Stimulated activated CD4-positive, alpha-beta T cell treated with anti-CD3 and anti-CD28 coated beads, Interleukin-15, amount 100 ng/mL, for 48 hours (primary cell): ENCODE results near the gene CUTC.

Experiments used
- DNase-seq, 2 donors: peaks; one replicate each; pipeline ENCODE4 v3.0.0-alpha.2; 2020; ENCODE audit warnings: low read depth in 2 of 2

CUTC gene

DNA sequence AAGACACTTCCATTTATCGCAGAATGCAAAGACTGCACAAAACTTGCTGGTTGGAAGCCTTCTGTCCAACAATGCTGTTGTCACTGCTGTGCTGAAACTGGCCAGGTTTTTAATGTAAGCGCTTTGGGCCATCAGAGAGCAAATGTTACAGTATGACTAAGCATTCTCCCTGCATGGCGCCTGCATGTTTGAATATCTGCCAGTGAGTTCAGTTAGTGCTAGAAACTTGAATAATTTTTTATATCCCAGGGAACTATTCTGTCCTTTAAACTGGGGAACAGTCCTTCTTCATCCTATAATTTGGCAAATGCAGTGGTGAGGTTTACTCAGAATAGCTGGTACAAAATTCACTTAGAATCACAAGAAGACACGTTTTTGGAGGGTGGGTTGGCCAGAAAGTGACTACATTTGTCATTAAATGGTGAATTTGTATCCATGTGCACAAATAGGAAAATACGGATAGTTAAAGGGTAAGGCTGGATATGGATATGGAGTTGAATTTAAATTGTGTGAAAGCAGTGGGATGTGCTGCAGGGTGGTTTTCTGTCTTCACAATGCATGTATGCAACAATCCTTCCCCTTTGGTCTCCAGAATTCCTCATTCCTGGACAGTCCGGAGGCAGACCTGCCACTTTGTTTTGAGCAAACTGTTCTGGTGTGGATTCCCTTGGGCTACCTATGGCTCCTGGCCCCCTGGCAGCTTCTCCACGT is 52.1 kb downstream of the CUTC start:
- no peak for DNase-seq

DNA sequence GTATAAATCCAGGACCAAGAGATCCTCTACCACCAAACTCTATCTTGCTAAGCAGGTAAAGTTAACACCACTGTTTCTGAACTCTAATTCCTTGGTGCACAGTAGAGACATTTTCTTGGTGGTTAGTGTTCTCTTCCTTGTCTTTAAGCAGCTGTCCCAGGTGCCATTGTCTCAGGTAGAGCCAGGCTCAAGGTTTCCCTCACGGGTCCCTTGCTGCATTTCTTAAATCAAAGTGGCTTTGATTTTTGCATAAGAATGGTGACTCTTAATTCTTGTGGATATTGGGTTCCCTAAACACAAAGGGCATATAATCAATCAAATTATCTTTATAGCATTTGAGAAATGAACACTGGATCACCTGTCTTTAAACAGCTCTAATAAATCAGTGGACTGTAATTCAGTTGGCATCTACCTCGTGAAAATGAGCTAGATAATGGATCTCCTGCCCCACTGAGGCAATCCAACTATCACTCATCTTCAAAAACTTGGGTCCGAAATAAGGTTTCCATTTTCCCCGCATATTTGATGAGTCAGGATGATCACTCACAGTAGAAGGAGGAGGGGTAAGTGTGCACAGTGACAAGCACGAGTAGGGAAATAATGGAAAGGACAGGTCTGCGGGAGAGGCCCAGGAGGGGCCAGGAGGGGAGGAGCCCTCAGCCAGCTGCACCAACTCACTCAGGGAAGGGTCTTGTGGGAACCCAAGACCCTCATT is 52.9 kb downstream of the CUTC start:
- no peak for DNase-seq

DNA sequence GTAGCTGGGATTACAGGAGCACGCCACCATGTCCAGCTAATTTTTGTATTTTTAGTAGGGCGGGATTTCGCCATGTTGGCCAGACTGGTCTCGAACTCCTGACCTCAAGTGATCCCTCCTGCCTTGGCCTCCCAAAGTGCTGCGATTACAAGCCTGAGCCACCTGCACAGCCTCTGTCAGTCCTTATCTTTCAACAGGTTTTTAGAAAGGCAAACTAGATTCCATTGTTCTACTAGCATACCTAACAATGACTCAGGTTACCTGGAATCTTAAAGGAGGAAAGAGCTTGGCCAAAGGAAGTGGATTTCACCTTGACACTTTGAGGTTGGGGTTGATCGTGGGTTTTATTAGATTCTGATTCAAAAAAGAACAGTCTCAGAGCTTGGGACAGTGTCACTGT is 53.6 kb downstream of the CUTC start:
- no peak for DNase-seq

DNA sequence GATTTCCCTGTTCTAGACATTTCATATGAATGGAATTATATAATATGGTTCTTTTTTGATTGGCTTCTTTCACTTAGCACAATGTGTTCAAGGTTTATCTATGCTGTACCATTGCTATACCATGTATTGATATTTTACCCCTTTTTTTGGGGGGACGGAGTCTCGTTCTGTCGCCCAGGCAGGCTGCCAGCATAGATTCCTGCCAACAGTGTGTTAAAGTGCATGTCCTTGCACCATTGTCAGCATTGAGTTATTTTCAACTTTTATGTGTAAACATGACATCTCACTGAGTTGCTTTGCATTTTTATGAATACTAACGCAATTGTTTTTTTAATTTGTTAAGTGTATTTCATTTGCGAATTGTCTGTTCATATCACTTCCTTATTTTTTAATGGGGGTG is 55.3 kb downstream of the CUTC start:
- no peak for DNase-seq

DNA sequence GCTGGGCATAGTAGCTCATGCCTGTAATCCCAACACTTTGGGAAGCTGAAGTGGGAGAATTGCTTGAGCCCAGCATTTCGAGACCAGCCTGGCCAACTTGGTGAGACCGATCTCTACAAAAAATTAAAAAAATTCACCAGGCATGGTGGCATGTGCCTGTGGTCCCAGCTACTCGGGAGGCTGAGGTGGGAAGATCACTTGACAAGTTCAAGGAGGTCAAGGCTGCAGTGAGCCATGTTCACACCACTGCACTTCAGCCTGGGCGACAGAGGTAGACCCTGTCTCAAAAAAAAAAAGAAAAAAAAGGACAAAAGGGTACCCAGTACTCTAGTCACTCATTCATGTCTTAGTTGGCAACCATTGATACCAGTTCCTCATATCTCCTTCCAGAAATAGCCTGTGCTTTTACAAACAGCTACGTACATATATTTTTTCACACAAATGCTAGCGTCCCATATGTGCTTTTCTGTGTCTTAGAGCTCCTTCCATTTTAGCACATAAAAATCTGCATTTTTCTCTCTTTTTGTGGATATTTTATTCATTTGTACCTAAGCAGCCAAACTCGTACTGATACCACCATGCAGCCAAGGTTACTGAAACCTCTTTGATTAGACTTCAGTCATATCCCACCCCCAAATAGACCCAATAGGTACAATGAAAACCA is 55.9 kb downstream of the CUTC start:
- no peak for DNase-seq

DNA sequence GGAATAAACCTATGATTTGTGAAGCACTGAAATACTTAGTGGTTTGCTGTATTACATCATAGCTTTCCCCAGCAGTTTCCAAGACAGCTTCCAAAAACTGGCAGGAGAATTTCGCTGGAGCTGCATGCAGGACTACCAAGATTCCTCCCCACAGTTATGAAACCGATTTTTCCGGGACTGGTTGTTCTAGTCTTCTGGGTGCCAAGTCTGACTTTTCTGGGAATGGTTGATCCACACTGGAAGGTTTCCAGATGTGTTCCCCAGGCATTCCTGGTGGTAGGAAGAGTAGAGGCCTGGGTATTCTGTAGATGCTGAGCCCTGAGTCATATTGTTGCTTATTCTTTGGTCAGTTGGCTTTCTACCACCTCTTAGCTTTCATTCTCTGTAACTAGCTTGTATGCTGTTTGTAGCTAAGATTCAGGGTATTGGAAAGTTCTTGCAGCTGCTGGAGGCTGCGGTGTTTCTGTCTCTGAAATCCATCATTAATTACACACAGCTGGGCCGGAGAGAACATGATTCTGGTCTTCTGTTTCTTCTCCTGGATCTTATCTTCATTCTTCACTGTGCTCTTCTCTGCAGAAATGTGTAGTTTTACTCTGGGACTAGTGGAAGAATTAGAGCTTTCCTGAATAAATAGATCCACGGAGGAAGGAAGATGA is 56.7 kb downstream of the CUTC start:
- DNase-seq: no peak

DNA sequence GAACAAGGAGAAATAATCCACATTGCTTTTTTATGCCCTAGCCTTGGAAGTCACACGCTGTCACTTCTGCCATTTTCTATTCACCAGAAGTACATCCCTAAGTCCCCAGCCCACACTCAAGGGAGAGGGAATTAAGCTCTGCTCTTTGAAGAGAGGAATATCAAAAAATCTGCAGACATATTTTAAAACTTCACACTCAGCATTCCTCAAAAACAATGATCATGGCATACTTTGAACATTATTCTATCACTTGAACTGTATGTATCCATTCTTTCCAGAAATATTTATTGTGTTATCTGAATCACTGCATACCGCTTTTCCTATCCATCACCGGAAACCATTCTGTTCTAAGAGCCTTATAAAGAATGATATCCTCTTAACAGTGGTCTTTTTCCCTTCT is 59.8 kb downstream of the CUTC start:
- DNase-seq: no peak

DNA sequence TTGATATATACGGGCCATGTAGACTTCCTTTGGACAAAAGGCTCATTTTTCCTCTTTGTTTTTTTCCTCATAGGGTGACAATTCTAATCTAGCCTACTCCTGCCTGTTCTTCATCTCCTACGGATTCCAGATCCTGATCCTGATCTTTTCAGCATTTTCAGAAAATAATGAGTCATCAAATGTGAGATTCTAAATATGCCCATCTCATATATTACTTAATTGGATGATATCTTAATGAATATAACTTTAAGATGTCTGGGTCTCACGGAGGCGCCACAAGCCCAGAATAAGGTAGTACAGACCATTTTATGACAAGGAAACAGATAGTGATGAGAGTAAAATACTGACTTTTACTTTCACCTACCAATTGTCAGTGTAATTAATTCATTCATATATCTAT is 61.8 kb downstream of the CUTC start:
- no peak for DNase-seq

DNA sequence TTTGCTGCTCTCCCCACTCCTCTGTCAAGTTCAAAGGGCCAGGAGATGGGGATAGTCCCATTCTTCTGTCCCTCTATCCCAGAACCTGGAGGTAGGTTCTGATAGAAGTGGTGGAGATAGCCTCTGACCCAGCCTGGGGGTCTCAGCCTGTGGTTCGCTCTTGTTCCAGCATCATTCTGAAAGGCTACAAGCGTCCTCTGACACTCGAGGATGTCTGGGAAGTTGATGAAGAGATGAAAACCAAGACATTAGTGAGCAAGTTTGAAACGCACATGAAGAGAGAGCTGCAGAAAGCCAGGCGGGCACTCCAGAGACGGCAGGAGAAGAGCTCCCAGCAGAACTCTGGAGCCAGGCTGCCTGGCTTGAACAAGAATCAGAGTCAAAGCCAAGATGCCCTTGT is 64.9 kb downstream of the CUTC start:
- no peak for DNase-seq

DNA sequence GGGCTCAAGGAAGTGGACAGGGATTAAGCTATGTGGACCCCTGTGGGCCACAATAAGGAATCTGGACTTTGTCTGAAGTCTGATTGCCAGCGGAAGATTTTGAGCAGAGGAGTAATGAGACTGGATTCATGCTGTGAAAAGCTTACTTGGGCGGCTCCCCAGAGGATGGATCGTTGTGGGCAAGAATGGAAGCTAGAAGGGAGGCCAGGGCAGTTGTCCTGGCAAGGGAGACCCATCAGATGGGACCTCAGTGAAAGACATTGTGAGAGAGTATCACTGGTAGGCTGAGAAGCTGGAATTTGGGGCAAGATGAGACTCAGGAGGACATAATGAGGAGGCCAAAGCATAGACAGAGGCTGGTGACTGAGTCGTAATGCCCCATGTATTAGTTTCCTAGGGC is 66.0 kb downstream of the CUTC start:
- DNase-seq: no peak

DNA sequence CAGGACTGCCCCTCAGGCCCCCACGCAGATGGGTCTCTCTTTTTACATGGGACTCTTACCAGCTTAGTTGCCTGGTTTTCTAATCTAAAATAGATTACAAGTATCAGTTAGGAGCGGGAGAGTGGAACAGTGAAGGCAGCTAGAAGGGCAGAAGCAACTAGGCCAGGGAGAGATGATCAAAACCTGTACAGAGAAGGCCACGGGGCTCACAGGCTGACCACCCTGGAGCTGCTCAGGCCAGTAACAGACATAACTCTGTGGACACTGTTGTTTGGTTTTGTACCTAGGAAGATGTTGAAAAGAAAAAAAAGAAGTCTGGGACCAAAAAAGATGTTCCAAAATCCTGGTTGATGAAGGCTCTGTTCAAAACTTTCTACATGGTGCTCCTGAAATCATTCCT is 66.9 kb downstream of the CUTC start:
- DNase-seq: no peak

DNA sequence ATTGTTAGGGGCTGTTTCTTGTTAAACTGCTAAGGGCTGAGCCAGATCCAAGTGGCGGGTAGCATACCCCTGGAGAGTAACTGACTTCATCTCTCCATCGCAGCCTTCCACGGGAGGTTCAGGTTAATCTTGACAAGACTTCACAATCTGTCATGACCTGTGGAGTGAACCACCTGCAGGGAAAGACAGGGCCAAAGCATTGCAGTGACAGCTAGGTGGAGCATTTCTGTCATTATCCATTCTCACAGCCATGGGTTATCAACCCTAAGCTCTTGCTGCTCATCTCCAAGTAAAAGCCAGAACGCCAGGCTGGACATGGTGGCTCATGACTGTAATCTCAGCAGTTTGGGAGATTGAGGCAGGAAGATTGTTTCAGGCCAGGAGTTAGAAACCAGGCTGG is 67.6 kb downstream of the CUTC start:
- no peak for DNase-seq

DNA sequence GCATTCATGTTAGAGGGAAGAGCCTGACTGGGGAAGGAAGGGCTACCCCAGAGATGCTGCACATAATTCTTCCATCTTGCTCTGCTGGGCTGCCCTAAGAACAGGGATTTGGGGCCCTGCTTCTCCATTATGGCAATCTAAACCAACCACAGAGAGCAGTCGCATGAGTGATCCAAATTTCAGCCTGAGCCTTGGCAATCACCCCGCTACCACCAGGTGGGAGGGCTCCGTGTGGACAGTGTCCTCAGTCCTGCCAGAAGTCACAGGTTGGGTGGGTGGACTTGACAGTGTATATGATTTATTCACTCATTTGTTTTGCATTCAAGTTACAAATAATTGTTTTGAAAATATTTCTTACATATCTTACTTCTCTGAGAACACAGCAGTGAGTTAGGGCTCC is 72.4 kb downstream of the CUTC start:
- no peak for DNase-seq

DNA sequence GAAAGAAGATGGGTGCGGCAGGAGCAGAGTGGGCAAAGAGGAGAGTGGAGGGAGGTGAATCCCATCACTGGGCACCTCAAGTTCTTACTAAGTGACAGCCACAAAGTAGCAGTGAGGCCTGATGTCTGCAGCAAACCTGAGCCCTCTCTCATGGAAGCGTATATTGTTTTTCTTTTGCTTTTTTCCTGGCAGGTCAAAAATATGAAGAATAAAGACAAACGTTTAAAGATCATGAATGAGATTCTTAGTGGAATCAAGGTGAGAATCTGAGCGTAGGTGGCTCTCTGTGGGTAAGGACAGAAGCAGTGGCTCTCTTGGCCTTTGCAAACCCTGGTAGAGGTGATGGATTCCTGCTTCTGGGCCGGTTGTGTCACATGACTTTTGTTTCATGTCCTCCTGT is 73.2 kb downstream of the CUTC start:
- DNase-seq: no peak
